ENCODE results near the gene ARHGEF4.

The ARHGEF4 gene

GRCh38 chr2:130836501-130837174 lies at the start of gene ARHGEF4:
TSS of gene ARHGEF4 (plus strand) at chr2:130836914. CDS start at chr2:130836954, 40 bp downstream.
- no peak for DNase-seq (ENCODE audit: low read depth in 3 of 3, low spot score in 1 of 3)

GRCh38 chr2:130787841-130788240 lies 48.9 kb upstream of the ARHGEF4 start:
- no peak for DNase-seq (ENCODE audit: low read depth in 3 of 3, low spot score in 1 of 3)

GRCh38 chr2:130790312-130790711 lies 46.4 kb upstream of the ARHGEF4 start:
- DNase-seq (ENCODE audit: low read depth in 3 of 3, low spot score in 1 of 3): no peak

- no peak for DNase-seq (ENCODE audit: low read depth in 3 of 3, low spot score in 1 of 3)
Measured at GRCh38 chr2:130790804-130791616, 45.7 kb upstream of the ARHGEF4 start.

- no peak for DNase-seq (ENCODE audit: low read depth in 3 of 3, low spot score in 1 of 3)
Measured at GRCh38 chr2:130791617-130791939, 45.1 kb upstream of the ARHGEF4 start.

- no peak for DNase-seq (ENCODE audit: low read depth in 3 of 3, low spot score in 1 of 3)
Measured at GRCh38 chr2:130795431-130795830, 41.3 kb upstream of the ARHGEF4 start.

- no peak for DNase-seq (ENCODE audit: low read depth in 3 of 3, low spot score in 1 of 3)
Measured at GRCh38 chr2:130796290-130796689, 40.4 kb upstream of the ARHGEF4 start.

- DNase-seq (ENCODE audit: low read depth in 3 of 3, low spot score in 1 of 3): peak; percentile 77 to 91 (median 86)
Measured at GRCh38 chr2:130797493-130798435, 39.0 kb upstream of the ARHGEF4 start.

- no peak for DNase-seq (ENCODE audit: low read depth in 3 of 3, low spot score in 1 of 3)
Measured at GRCh38 chr2:130798472-130799218, 38.1 kb upstream of the ARHGEF4 start.

- DNase-seq (ENCODE audit: low read depth in 3 of 3, low spot score in 1 of 3): no peak
Measured at GRCh38 chr2:130799295-130799694, 37.4 kb upstream of the ARHGEF4 start.

GRCh38 chr2:130805613-130806012 lies 31.1 kb upstream of the ARHGEF4 start:
- no peak for DNase-seq (ENCODE audit: low read depth in 3 of 3, low spot score in 1 of 3)

- no peak for DNase-seq (ENCODE audit: low read depth in 3 of 3, low spot score in 1 of 3)
Measured at GRCh38 chr2:130806370-130806769, 30.3 kb upstream of the ARHGEF4 start.

- no peak for DNase-seq (ENCODE audit: low read depth in 3 of 3, low spot score in 1 of 3)
Measured at GRCh38 chr2:130807659-130808385, 28.9 kb upstream of the ARHGEF4 start.

- no peak for DNase-seq (ENCODE audit: low read depth in 3 of 3, low spot score in 1 of 3)
Measured at GRCh38 chr2:130808482-130809268, 28.0 kb upstream of the ARHGEF4 start.

- no peak for DNase-seq (ENCODE audit: low read depth in 3 of 3, low spot score in 1 of 3)
Measured at GRCh38 chr2:130810490-130810889, 26.2 kb upstream of the ARHGEF4 start.

- no peak for DNase-seq (ENCODE audit: low read depth in 3 of 3, low spot score in 1 of 3)
Measured at GRCh38 chr2:130813722-130814121, 23.0 kb upstream of the ARHGEF4 start.

GRCh38 chr2:130814931-130815680 lies 21.6 kb upstream of the ARHGEF4 start:
- DNase-seq (ENCODE audit: low read depth in 3 of 3, low spot score in 1 of 3): no peak

- DNase-seq (ENCODE audit: low read depth in 3 of 3, low spot score in 1 of 3): no peak
Measured at GRCh38 chr2:130818809-130819208, 17.9 kb upstream of the ARHGEF4 start.

- DNase-seq (ENCODE audit: low read depth in 3 of 3, low spot score in 1 of 3): no peak
Measured at GRCh38 chr2:130819226-130819607, 17.5 kb upstream of the ARHGEF4 start.
